Stomach smooth muscle (tissue), 2 donors: Measurements from ENCODE around the gene ASXL2.

ENCODE experiments used
- H3K27ac ChIP-seq: one replicate; pipeline ENCODE4 v1.7.0; 2013; ENCODE audit warnings: mild to moderate bottlenecking, low read length, inconsistent platforms
- H3K27me3 ChIP-seq, 2 donors: one replicate each; pipeline ENCODE4 v1.7.0; 2013; ENCODE audit warnings: low read length in 2 of 2; ENCODE audit not compliant: insufficient read depth in 2 of 2, control insufficient read depth in 1 of 2
- H3K36me3 ChIP-seq, 2 donors: one replicate each; pipeline ENCODE4 v1.7.0; 2013; ENCODE audit warnings: low read length in 2 of 2; ENCODE audit not compliant: control insufficient read depth in 2 of 2, insufficient read depth in 2 of 2
- H3K4me1 ChIP-seq: one replicate; pipeline ENCODE4 v1.7.0; 2013; ENCODE audit warnings: low read length; ENCODE audit not compliant: control insufficient read depth, insufficient read depth
- H3K4me3 ChIP-seq, 2 donors: one replicate each; pipeline ENCODE4 v1.7.0; 2013; ENCODE audit warnings: low read length in 2 of 2
- H3K9ac ChIP-seq, 2 donors: one replicate each; pipeline ENCODE4 v1.7.0; 2013; ENCODE audit warnings: low read length in 2 of 2, mild to moderate bottlenecking in 1 of 2
- H3K9me3 ChIP-seq, 2 donors: one replicate each; pipeline ENCODE4 v1.7.0; 2013; ENCODE audit warnings: low read length in 2 of 2; ENCODE audit not compliant: control insufficient read depth in 2 of 2
- donor health status: healthy.
- donor health status: Pancreatic carcinoma.

Gene ASXL2

DNA sequence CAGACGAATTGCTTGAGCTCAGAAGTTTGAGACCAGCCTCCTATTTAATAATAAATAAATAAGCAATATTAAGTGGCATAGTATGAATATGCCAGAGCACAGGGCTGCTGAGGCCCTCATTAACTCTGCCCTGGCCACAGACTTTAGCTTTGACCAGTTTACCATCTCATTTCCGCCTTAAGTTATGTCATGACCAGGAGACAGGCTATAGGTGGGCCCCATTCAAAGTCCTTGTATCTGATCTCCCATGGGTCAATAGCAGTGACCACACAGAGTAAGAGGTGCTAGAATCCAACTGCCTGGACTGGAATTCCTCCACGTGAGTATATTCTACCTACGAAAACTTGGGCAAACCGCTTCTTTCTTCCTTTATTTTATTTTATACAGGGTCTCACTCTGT is 13.4 kb upstream of the ASXL2 start:
- Histone ChIP-seq H3K27ac (no peak overlapping the region), H3K36me3 (no peaks in the 10 kb centered on the region), H3K4me3 (no peak overlapping the region), H3K27me3 (no peaks in the 10 kb centered on the region), H3K4me1 (no peaks in the 10 kb centered on the region), H3K9me3 (no peaks in the 10 kb centered on the region), H3K9ac (no peak overlapping the region)

GRCh38 chr2:25887624-25888242 is 9.4 kb upstream of the ASXL2 start:
- Histone ChIP-seq H3K9ac (no peak overlapping the region), H3K27ac (no peak overlapping the region), H3K4me1 (no peaks in the 10 kb centered on the region), H3K9me3 (no peaks in the 10 kb centered on the region), H3K27me3 (peaks cover 4 to 7% of the 10 kb centered on the region in 2 donors), H3K4me3 (no peak overlapping the region), H3K36me3 (no peaks in the 10 kb centered on the region)

- no peak overlapping the region for H3K4me3 ChIP-seq
- no peak overlapping the region for H3K27ac ChIP-seq
- H3K27me3 ChIP-seq, result peaks cover 4 to 7% of the 10 kb centered on the region in 2 donors
- no peak overlapping the region for H3K9ac ChIP-seq
- H3K4me1 ChIP-seq, result no peaks in the 10 kb centered on the region
- no peaks in the 10 kb centered on the region for H3K9me3 ChIP-seq
- no peaks in the 10 kb centered on the region for H3K36me3 ChIP-seq
Measured at GRCh38 chr2:25885933-25886332, 7.6 kb upstream of the ASXL2 start.

GRCh38 chr2:25881764-25882163 is 3.5 kb upstream of the ASXL2 start:
- Histone ChIP-seq H3K9me3 (no peaks in the 10 kb centered on the region), H3K4me3 (no peak overlapping the region), H3K27me3 (peaks cover 4 to 7% of the 10 kb centered on the region in 2 donors), H3K4me1 (no peaks in the 10 kb centered on the region), H3K36me3 (no peaks in the 10 kb centered on the region), H3K9ac (no peak overlapping the region), H3K27ac (no peak overlapping the region)

- peaks cover 3% of the 10 kb centered on the region for H3K4me1 ChIP-seq
- peaks cover 0 to 2% of the 10 kb centered on the region in 2 donors for H3K36me3 ChIP-seq
- H3K9me3 ChIP-seq, result no peaks in the 10 kb centered on the region
- peak overlapping the region; percentile 91 for H3K27ac ChIP-seq
- H3K4me3 ChIP-seq, result peak overlapping the region in 1 of 2 donors; percentile 97
- peak overlapping the region; percentile 70 to 75 for H3K9ac ChIP-seq
- H3K27me3 ChIP-seq, result peaks cover 4 to 7% of the 10 kb centered on the region in 2 donors
Measured at GRCh38 chr2:25879133-25879730, 945 bp upstream of the ASXL2 start.

DNA sequence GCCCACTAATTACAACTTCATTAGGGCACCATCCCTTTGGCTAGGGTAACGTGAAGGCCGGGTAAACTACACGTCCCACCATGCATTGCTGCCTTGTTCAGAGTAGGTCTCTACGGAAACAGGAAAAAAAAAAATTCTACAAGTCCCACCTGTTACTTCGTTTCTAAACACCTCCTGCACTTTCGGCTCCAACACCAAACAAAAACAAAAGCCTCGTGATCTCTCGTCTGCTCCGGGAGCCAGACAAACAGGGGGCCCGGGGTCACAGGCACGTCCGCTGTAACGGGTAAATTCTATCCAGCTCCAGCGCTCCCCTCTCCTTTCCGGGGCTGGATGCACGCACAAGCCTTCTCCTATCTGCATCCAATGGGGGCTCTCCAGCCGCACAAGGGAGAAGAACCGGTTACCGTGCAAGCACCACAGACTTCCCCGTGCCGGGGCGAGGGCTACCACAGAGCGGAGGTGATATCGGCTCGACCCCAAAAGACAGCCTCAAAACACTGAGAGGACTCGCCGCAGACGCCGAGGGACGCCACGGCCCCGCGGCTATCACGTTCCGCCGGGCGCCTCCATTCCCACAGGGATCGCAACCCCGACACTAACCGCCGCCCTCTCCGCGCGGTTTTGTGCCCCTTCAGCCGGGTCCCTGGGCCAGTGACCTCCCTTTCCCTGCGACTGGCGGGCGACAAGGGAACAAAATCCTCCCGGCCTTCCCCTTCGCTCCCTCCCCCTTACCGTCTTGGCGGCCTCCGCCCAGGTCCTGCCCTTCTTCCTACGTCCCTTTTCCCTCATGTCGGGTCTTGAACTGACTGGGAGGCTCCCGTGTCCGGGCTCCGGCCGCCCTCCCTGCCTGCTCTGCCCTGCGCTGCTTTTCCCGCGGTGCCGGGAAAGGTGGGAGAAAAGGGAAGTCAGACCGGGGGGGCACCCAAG is 591 bp downstream of the ASXL2 start:
- peak overlapping the region; percentile 89 to 96 for H3K9ac ChIP-seq
- no peaks in the 10 kb centered on the region for H3K9me3 ChIP-seq
- peak overlapping the region; percentile 93 to 97 for H3K4me3 ChIP-seq
- H3K36me3 ChIP-seq, result peaks cover 0 to 2% of the 10 kb centered on the region in 2 donors
- H3K27me3 ChIP-seq, result no peaks in the 10 kb centered on the region
- peaks cover 3% of the 10 kb centered on the region for H3K4me1 ChIP-seq
- peak overlapping the region; percentile 91 for H3K27ac ChIP-seq

- peaks cover 2% of the 10 kb centered on the region in 2 donors for H3K36me3 ChIP-seq
- H3K27ac ChIP-seq, result no peak overlapping the region
- H3K27me3 ChIP-seq, result no peaks in the 10 kb centered on the region
- H3K4me1 ChIP-seq, result peaks cover 3% of the 10 kb centered on the region
- H3K9me3 ChIP-seq, result no peaks in the 10 kb centered on the region
- no peak overlapping the region for H3K4me3 ChIP-seq
- no peak overlapping the region for H3K9ac ChIP-seq
Measured at GRCh38 chr2:25872134-25872533, 6.2 kb downstream of the ASXL2 start.

GRCh38 chr2:25867396-25868003 is 10.8 kb downstream of the ASXL2 start:
- Histone ChIP-seq H3K27ac (no peak overlapping the region), H3K4me3 (no peak overlapping the region), H3K9me3 (no peaks in the 10 kb centered on the region), H3K9ac (no peak overlapping the region), H3K36me3 (peaks cover 0 to 2% of the 10 kb centered on the region in 2 donors), H3K27me3 (no peaks in the 10 kb centered on the region), H3K4me1 (no peaks in the 10 kb centered on the region)

GRCh38 chr2:25856377-25856776 is 21.9 kb downstream of the ASXL2 start:
- no peak overlapping the region for H3K4me3 ChIP-seq

DNA sequence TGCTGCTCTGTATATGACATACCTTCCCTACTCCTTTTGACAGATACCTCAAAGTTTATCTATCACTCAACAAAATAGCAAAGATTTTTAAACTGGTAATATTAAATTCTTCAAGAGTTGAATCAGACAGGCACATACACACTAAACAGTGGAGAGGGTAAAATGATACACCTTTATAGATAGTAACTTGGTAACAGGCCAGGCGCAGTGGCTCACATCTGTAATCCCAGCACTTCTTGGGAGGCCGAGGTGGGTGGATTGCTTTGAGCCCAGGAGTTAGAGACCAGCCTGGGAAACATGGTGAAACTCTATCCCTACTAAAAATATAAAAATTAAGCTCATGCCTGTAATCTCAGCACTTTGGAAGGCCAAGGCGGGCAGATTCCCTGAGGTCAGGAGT is 23.2 kb downstream of the ASXL2 start:
- Histone ChIP-seq H3K4me3 (no peak overlapping the region), H3K4me1 (peaks cover 2% of the 10 kb centered on the region), H3K9ac (no peak overlapping the region), H3K9me3 (no peaks in the 10 kb centered on the region), H3K36me3 (no peaks in the 10 kb centered on the region), H3K27ac (no peak overlapping the region), H3K27me3 (no peaks in the 10 kb centered on the region)

More at GRCh38 chr2:25856377-25856776, 21.9 kb downstream of the ASXL2 start:
- Histone ChIP-seq H3K27ac (no peak overlapping the region), H3K36me3 (no peaks in the 10 kb centered on the region), H3K27me3 (no peaks in the 10 kb centered on the region), H3K4me1 (peaks cover 2% of the 10 kb centered on the region), H3K9me3 (no peaks in the 10 kb centered on the region), H3K9ac (no peak overlapping the region)
